LoVo (cell line): ENCODE measurements around the gene NGF.
A peak's percentile ranks its signal among the peaks of the same experiment; 100 is the strongest.
"Not testable (repeated sequence)": the region's sequence is repeated elsewhere in the genome, so short reads cannot be mapped to it uniquely, and the experiment has no call there.

Experiments
- DNase-seq: peaks from one replicate; pipeline ENCODE4 v3.0.0-alpha.2; 2016; ENCODE audit warnings: low spot score

Gene NGF

GRCh38 chr1:115332813-115333608 is 5.0 kb downstream of the NGF start:
- DNase-seq = no peak

DNA sequence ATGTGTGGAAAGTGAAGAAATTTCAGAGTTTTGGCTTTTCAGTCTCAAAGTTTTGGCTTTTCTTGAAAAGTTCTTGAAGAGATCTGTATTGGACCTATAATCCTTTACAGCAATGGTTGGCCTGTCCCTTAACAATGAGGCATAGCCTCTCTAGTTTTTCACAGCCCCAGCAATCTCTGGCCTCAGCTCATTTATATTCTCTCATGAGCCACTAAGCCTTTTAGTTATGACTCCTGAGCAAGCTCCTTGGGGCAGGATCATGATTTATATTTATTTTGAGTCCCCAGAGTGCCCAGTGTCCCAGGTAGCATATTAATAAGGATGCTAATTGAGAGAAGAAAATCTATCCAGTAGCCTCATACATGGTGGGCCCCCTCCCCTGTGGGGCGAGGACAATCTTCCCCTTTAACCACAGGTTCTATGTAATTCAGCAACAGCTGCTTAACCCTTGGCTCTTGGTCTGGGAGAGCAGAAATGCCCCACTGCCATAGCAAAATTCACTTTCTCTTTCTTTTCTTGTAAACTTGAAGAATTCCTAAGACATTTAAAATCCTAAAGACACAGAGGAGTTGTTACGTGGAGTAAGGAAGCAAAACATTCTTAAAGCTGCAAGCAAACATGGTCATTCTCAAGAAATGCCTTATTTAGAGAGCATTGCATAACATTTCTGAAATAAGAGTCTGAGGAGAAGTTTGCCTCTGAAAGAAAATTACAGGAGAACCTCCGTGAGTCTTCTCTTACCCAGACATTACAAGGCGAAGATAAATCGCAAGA is 6.3 kb downstream of the NGF start:
- DNase-seq = no peak

DNA sequence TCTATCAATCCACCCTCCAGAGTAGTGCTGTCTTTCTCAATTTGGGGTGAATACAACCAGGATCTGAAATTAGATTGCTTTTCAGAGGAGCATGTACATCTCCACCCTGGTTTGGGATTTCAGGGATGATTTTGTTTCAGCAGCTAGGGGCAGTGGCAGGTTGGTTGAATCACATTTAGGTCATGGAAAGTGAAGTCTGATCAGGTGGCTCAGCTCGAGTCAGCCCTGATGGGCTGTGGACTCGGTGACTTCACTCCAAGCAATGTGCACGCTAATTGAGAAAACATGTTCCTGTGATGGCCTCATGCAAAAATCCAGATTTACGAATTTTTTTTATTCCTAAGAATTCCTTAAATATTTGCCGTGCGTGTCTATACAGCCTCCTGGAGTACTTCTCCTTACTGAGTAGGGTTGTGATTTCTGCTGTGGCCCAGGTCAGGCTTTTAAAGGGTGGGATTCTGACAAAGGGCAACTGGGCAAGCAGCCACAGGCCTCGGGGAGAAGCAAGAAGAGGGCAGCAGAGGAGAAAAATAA is 7.5 kb downstream of the NGF start:
- DNase-seq = no peak

GRCh38 chr1:115329965-115330364 is 8.1 kb downstream of the NGF start:
- DNase-seq = no peak

DNA sequence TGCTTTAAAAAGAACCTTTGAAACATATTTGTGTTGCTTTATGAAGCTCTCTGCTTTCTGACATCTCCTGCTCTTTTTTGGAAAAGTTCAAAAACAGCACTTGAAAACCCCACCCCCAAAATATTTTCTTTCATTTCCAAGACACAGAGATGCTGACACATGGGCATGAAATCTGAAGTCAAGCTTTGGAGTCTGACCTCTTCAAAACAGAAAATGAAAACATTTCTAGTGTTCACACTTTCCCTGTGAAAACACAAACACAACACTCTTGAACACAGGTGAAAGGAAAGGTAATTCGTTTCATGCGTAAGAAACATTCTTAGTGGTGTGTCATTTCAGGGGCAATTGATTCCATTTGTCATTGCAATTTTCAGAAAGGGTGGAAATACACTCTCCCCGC is 10.8 kb downstream of the NGF start:
- DNase-seq = no peak

GRCh38 chr1:115326419-115326818 is 11.6 kb downstream of the NGF start:
- no peak for DNase-seq

DNA sequence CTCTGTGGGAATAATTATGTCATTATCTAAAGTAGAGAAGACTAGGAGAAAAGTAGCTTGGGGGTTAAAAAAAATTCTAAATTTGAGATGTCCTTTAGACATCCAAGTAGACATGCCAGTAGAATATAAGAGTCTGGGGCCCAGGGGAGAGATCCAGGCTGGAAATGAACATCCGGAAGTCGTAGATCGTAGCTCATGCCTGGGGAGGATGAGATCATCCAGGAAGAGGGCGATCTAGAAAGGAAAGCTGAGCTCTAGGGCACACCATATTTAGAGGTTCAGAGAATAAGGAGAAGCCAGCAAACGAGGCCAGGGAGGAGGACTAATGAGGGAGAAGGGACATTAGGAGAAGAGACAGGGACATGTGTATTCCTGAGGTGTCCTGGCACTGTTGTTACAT is 12.2 kb downstream of the NGF start:
- no peak for DNase-seq

DNA sequence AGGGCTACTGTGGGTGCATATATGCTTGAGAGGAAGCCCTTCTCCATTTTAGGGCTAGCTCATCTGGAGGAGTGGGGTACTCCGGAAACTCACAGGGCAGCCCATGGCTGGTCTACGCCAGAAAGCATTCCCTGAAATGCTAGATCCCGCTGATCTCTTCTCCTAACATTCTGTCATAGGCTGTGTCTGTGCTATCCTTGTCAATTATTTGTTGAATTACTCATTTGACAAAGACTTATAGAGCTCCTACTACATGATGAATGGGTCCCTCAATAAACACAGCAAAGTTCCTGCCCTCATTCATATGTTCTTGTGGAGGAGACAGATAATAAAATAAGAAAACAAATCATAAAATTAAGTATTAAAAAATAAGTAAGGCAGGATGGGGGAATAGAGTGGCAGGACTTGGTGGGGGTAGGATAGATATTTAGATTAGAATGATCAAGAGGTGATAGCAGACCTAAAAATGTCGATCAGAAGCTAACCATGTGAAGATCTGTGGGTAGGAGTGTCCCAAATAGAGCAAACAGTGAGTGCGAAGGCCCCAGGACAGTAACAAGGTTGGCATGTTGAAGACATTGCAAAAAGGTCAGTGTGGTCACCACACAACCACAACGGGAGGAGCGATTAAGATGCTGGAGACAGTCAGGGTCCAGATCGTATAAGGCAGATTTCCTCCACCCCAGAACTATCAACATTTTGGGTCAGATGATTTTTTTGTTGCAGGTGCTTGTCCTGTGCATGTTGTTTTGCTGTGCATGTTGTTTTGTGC is 13.2 kb downstream of the NGF start:
- DNase-seq = no peak

DNA sequence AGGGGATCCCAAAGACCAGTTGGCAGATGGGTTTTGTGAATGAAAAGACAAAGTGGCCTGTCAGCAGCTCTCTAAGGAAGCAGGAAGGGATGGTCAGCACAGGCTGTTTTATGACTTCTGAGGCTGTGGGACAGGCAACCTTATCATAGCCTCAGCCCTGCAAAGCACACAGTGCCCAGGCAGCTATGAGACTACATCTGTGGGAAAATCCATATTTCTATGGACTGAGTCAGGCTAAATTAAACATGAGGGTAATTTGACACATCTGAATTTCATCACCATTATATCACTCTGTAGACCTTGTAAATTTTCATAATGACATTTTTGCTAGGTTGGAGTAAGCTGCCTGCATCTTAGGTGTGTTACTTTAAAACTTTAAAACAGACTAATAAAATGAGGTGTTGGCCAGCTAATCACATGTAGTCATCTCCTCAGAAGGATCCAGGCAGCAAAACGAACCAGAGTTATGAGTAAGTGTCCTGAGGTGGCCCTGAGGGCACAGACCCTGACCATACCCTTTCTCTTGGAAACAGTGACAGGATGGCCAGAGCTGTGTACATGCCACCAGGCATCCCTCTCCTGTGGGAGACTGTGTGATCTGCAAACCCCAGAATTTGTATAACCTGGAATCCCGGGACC is 14.6 kb downstream of the NGF start:
- DNase-seq = peak; percentile 19

DNA sequence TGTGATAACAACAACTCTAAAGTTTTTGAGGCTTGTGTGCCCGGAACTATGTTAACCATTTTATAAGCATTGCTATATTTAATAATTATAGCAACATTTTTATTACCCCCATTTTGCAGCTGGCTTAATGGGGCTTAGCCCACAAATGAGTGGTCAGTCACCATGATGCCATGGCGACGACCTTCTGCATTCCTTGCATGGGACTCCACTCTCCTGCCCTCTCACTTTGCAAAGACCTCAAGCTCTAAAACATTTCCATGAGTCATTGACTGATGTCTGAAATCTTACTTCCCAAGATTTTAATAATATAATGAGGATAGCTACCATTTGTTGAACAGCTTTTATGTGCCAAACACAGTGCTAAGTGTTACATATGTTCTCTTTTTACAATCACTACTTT is 15.4 kb downstream of the NGF start:
- DNase-seq = no peak

DNA sequence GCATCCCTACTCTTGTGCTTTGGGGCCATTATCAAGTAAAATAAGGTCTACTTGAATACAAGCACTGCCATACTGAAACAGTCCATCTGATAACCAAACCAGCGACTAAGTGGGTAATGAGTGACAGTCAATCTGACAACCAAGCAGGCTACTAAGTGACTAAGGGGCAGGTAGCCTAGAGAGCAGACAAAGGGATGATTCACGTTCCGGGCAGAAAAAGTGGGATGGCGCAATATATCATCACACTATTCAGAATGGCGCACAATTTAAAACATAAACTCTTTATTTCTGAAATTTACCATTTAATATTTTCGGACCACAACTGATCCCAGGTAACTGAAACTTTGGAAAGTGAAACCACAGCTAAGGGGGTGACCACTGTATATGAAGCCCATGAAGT is 17.7 kb downstream of the NGF start:
- DNase-seq = no peak

DNA sequence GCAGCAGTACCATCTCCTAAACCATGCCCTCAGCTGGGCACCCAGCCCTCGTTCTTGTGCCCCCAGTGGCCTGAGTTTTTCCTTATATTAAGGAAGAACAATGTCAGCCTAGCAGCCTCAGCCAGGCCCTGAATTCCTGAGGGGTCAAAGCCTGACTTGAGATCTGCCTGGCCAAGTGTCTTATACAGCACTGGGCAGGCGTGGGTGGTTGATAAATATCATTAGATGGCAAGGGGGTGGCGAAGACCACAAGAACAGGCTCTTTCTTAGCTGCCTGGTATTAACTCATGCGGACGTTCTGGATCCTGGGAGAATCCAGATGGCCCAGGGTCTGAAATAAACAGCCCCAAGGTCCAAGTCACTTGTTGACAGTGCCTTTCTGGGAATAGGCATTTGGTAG is 18.3 kb downstream of the NGF start:
- no peak for DNase-seq

- peak; percentile 22 for DNase-seq
Measured at GRCh38 chr1:115317101-115318012, 20.7 kb downstream of the NGF start.

DNA sequence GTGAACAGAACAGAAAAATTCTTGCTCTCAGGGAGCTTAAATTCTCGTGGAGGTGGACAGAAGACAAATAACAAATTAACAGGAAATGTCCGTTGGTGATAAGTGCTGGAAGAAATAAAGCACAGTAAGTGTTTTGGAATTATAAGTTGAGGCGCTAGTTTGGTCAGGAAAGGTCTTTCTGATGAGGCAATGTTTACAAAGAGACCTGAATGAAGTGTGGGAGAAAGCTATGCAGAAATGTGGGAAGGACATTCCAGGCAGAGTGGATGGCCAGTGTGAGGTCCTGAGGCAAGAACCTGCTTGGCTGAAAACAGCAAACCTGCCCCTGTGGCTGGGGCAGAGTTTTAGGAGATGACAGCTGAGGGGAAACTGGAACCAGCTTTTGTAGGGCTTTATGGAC is 23.3 kb downstream of the NGF start:
- DNase-seq = no peak

GRCh38 chr1:115314092-115314491 is 24.0 kb downstream of the NGF start:
- no peak for DNase-seq

DNA sequence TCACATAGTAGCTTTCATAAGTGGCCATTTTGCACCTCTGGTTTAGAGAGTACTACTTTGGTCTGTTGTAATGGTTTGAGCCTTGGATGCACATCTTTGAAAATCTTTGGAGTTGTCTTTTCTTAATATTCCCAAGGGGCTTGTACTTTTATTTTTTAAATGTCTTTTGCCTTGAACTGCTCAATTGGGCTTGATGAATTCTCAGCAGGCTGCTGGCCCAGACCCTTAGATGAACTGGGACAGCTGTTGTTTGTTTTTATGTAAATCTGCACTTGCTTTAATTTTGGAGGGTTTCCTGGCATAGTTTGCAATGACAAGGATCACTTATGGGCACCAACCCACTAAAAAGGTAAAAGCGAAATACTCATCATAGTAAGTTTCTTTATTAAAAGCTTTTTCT is 24.9 kb downstream of the NGF start:
- no peak for DNase-seq

DNA sequence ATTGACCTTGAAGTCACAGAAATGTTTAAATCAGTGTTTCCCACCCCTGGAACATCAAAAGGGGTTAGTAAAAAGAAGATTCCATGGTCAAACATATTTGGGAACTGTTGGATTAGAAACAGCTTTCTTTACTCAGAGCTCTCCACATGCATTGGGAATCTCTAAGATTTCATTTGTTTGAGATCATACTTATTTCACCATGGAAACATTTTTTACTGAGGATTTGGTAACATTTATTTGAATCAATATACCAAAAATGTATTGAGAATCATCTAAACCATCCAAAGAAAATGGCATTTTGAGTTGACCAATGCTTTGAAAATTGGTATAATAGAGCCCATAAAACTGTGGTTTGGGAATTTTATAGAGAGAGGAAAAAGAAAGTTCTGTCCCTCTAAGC is 25.3 kb downstream of the NGF start:
- no peak for DNase-seq

DNA sequence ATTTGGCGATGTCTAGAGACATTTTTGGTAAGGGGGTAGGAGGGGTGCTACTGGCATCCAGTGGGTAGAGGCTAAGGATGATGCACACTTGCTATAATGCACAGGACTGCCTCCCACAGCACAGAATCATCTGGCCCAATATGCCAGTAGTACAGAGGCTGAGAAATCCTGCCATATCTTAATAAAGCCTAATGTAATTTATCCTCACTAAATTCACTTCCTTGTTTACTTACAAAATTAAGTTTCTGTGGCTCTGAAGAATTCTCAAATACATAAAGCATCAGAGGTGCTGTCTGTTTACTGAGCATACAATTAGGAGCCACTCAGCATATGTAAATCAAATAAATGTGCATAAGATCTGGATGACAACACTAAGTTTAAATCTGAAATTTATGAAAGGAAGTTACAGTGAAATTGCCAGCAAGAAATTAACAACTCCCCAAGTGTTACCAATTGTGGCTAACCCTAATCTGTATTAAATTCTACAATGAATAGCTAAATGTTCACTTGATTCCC is 26.5 kb downstream of the NGF start:
- DNase-seq = no peak

- no peak for DNase-seq
Measured at GRCh38 chr1:115310581-115311473, 27.2 kb downstream of the NGF start.

- DNase-seq = not testable (repeated sequence)
Measured at GRCh38 chr1:115309504-115309903, 28.5 kb downstream of the NGF start.
